Sigmoid colon (tissue), 3 donors: ENCODE data around the gene PRPF4.

Experiments
- POLR2A ChIP-seq, 2 donors: fragments of 450-650 bp; IDR thresholded peaks; one replicate each; pipeline ENCODE4 v1.6.1; 2016; ENCODE audit warnings: antibody characterized with exemption in 2 of 2, mild to moderate bottlenecking in 2 of 2, moderate library complexity in 2 of 2
- TF ChIP-seq, protein P1 (sequence below), 4 experiments: fragments of 450-650 bp in 3 of 4; fragments of 200-600 bp in 1 of 4; IDR thresholded peaks; one replicate each; pipeline ENCODE4 v1.5.1; 2016 to 2019; ENCODE audit warnings: antibody characterized with exemption in 4 of 4, mild to moderate bottlenecking in 3 of 4, moderate library complexity in 2 of 4

DNA sequence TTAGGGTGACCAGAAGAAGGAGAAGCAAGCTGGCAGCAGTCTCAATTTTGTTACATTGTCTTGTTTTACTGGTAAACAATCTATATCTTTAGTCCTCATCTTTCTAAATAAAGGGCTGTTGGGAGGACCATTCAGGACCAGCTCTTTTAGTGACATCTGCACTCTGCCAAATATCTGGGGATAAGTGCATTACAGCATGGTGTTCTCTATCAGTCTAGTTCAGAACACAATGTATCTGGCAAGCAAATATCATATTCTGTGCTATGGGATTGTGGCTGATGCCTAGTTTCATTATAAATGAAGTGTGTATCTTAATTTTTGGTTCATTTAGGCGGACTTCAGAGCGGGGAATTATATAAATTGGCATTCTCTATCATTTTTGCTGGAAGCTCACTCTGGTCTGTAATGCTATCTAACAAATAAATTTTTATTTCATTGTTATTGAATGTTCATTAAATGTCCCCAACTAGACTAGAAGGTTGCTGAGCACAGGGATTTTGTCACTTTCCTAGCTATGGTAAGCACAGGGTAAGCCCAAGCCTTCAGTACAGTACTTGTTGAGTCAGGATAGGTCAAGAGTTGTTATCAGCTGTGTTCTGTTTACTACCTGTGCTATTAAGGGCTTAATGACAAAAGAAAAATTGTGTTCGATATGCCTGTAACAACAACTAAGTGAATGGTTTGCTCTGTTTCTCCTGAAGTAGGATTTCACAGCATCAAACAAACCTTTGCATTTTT, 52.8 kb downstream of the PRPF4 start:
- TF ChIP-seq, protein P1, sequence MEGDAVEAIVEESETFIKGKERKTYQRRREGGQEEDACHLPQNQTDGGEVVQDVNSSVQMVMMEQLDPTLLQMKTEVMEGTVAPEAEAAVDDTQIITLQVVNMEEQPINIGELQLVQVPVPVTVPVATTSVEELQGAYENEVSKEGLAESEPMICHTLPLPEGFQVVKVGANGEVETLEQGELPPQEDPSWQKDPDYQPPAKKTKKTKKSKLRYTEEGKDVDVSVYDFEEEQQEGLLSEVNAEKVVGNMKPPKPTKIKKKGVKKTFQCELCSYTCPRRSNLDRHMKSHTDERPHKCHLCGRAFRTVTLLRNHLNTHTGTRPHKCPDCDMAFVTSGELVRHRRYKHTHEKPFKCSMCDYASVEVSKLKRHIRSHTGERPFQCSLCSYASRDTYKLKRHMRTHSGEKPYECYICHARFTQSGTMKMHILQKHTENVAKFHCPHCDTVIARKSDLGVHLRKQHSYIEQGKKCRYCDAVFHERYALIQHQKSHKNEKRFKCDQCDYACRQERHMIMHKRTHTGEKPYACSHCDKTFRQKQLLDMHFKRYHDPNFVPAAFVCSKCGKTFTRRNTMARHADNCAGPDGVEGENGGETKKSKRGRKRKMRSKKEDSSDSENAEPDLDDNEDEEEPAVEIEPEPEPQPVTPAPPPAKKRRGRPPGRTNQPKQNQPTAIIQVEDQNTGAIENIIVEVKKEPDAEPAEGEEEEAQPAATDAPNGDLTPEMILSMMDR (IDR thresholded peaks at IDR 0.05) = no peak
- TF ChIP-seq POLR2A (IDR thresholded peaks at IDR 0.05) = no peak
